CD4-positive, alpha-beta T cell treated with Interferon alpha-2 for 1 hour (primary cell): Measurements from ENCODE around the gene FASN.
"Not testable (repeated sequence)": the region's sequence is repeated elsewhere in the genome, so short reads cannot be mapped to it uniquely, and the experiment has no call there.

Experiments
- DNase-seq, 2 donors: peaks; one replicate each; pipeline ENCODE4 v3.0.0-alpha.2; 2020 to 2022

FASN gene

DNA sequence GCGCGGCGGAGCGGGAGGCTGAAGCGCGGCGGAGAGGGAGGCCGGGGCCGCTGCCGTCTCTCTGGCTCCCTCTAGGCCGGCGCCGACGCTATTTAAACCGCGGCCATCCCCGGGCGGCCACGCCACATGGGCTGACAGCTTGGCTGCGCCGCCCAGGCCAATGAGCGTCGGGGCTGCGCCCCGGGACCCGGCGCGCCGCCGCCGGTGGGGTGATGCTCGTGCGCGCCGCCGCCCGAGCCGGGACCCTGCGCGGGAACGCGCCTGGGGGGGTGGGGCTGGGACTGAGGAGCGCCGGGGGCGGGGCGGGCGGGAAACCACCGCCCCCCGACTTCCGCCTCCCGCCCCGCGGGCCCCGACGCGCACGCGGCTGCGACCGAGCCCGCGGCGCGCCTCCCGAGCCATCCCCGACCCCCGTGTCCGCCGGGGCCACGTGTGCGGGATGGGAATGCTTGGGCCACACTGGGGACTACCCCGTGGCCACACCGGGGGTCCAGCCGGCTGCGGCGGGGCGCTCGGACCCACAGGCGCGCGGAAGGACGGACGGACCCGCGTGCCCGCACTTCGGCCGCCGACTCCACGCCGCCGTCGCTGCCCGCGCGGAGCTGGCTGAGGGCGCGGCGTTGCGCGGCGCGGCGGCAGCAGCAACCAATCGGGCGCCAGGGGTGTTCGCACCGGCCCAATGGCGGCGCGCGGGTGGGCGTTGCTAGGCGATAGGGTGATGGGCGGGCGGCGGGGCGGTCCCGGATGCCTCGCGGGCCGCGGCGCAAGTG is at the start of gene FASN:
Gene FASN (minus strand): TSS at position 68 of the 770 bp plus-strand sequence. CDS start 1,791 bp downstream, outside the sequence.
- DNase-seq = peak; percentile 94 to 96

DNA sequence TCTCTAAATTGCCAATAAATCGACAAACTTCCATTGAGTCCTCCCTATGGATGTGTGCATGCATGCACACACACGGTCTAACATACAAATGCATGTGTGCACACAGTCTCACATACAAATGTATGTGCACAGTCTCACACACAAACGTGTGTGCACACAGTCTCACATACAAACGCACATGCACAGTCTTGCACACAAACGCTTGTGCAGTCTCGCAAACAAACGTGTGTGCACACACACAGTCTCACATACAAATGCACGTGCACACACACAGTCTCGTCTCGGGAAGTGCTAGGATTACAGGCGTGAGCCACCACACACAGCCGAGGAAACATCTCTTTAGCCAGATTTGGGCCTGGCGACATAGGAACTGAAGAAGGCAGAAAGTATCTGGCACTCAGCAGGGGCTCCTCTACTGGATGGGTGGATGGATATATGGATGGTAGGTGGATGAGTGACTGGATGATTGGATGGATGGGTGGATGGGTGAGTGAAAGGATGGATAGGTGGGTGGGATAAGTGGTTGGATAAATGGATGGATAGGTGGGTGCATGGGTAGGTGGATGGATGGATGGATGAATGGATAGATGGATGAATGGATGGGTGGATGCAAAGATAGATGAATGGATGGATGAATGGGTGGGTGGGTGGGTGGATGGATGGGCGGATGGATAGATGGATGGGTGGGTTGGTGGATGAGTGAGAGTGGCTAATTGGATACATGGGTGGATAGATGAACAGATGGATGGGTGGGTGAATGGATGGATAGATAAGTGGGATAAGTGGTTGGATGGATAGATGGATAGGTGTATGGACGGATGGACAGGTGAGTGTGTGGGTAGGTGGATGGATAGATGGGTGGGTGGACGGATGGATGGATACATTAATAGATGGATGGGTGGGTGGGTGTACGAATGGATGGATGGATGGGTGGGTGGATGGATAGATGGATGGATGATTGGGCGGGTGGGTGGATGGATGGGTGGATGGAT is 48.9 kb upstream of the FASN start:
- DNase-seq = no peak

DNA sequence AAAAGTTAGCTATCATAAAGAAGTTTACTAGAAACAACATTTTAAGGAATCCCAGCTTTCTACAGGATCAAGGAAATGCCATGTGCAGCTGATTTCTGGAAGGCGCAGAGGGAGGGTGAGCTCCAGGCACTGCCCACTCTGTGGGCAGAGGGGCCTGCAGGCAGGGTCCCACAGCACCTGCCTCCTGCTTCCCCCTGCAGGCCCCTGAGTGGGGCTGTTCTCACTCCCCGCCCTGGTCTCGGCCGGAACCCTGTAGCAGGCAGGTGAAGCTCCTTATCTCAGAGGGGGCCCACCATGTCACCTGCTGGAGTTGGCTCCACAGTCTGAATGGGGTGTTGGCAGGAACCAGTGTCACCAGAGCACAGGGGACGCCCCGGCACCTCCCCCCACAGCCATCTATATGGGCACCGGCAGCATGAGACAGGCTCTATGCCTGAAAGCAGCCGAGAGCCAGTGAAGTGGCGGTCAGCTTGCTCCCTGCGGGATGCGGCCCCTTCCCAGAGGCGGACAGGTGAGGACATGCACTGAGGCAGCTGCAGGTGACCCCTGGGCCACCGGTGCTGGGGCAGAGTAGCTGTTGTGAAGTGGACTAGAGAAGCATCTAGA is 47.6 kb upstream of the FASN start:
- no peak for DNase-seq

DNA sequence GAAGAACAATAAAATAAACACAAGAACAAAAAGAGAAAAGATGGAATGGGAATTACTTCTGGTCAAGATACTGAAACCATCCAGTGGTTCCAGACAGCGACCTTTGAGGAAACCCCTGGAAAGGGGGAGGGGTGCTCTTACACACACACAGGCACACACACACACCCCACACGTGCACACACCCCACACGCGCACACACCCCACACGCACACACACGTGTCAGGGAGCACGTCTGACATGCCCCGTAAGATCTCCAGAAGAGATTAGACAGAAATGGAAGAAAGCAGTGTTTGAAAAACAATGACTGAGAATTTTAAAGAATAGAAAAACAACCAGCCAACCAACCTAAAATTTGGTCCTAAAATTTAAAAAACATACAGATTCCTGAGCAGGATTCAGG is 45.3 kb upstream of the FASN start:
- DNase-seq = no peak

DNA sequence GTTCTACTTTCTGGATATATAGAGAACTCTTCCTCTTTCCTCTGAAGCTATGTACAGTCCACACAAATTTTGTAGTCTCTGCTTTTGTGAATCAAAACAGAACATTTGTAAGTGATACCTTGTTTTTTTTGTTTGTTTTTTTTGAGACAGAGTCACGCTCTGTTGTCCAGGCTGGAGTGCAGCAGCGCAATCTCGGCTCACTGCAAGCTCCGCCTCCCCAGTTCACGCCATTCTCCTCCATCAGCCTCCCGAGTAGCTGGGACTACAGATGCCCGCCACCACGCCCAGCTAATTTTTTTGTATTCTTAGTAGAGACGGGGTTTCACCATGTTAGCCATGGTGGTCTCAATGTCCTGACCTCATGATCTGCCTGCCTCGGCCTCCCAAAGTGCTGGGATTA is 41.9 kb upstream of the FASN start:
- not testable (repeated sequence) for DNase-seq

DNA sequence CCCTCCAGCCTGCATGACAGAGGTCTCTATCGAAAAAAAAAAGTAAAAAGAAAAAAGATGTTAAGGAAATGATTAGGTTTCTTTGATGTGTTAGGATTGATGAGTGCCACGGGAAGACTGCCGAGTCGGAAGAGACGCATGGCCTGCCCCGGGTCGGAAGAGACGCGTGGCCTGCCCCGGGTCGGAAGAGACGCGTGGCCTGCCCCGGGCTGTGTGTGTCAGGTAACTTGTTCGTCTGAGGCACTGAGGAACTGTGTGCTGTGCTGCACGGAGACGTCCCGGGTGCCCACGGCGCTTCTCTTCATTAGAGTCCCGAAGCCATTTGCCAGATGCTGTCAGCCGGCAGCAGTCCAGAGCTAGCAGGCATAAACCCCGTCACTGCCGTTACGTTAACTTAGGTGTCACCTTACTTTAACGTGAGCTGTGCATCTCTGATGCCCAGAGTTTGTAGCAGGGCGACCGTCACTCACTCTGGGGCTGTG is 40.5 kb upstream of the FASN start:
- DNase-seq = no peak

DNA sequence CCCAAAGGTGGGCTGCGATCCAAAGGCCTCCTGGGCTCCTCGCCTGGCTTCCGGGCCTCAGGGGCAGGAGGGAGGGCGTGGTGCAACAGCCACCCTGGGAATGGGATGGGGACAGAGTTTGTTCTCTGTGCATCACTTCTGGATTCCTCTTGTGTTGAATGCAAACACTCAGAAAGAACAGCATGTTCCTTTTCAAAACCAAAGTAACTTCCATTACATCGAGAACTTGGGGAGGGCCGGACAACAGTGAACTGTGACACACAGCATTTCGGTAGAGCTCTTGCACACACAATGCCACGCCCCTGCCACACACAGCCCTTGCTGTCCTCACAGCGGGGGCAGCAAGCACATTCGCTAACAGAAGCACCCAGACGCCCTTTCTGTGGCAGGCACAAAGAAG is 36.1 kb upstream of the FASN start:
- no peak for DNase-seq

DNA sequence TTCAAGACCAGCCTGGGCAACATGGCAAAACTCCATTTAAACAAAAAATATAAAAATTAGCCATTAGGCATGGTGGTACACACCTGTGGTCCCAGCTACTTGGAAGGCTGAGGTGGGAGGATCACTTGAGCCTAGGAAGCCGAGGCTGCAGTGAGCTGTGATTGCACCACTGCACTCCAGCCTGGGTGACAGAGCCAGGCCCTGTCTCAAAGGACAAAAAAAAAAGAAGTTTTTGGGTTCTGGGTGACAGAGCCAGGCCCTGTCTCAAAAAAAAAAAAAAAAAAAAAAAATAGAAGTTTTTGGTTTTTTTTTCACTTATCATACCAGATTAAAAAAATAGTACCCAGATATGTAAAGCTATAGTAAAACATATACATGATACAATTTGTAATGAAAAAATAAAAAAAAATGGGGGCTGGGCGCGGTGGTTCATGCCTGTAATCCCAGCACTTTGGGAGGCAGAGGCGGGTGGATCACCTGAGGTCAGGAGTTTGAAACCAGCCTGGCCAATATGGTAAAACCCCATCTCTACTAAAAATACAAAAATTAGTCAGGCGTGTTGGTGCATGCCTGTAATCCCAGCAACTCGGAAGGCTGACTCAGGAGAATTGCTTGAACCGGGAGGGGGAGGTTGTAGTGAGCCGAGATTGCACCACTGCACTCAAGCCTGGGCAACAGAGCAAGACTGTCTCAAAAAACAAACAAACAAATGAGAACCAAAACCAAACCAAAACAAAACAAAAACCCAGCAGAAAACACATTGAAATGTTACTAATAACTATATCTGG is 35.3 kb upstream of the FASN start:
- not testable (repeated sequence) for DNase-seq

DNA sequence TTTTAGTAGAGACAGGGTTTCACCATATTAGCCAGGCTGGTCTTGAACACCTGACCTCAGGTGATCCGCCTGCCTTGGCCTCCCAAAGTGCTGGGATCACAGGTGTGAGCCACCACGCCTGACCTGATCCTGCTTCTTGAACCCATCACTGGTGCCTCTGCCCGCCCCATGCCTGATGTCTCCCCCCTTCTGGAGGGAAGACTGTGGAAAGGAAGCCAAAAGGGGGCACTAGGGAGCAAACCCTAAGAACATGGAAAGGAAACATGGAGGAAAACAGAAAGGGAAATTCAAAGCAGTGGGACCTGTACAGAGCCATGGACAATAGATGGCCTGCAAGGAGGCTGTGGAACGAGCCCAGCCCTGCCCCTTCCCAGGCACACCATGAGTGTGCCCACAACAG is 31.1 kb upstream of the FASN start:
- DNase-seq = no peak

DNA sequence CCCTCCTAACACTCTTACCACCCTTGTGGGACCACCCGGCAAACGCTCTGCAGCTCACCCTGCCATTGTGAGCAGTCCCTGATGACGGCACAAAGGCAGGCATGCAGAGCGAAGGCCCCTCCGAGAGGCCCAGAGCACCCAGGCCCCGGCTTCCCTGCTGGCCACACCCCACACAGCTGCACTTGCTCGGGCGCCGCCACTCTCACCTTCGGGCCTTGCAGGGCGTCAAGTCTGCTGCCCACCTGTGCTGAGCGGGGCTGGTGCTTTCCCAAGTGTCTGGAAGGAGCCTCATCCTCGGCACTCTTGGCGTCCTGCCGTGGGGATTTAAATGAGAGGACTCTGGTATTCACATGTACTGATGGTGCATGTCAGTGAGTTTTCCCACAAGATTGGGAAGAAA is 30.3 kb upstream of the FASN start:
- DNase-seq = no peak

DNA sequence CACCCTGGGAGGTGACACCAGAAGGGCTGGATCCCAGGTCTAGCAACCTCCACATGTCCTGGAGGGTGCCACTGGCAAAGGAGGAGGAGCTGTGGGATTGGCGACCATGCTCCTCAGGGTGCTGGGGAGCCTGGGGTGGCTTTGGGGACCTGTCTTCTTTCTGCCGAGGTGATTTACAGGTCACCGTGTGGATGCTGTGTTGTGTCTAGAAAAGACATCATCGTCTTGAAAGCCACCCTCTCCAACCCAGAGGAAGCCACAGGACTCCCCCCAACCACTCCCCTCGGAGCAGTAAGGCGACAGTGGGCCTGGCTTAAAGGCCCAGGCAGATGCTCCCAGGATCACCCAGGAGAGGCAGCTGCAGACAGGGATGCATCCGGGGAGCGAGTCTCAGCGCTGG is 29.7 kb upstream of the FASN start:
- peak; percentile 14 to 34 for DNase-seq

DNA sequence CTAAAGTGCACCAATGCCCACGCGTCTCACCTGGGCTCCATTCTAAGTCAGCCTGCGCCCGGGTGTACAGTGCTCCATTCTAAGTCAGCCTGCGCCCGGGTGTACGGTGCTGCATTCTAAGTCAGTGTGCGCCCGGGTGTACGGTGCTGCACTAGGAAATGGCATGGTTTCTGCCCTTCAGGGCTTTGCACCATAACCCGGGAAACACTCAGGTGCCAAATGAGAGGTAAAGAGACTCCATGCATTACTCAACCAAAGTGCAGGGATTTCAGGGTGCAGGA is 29.2 kb upstream of the FASN start:
- DNase-seq = no peak

DNA sequence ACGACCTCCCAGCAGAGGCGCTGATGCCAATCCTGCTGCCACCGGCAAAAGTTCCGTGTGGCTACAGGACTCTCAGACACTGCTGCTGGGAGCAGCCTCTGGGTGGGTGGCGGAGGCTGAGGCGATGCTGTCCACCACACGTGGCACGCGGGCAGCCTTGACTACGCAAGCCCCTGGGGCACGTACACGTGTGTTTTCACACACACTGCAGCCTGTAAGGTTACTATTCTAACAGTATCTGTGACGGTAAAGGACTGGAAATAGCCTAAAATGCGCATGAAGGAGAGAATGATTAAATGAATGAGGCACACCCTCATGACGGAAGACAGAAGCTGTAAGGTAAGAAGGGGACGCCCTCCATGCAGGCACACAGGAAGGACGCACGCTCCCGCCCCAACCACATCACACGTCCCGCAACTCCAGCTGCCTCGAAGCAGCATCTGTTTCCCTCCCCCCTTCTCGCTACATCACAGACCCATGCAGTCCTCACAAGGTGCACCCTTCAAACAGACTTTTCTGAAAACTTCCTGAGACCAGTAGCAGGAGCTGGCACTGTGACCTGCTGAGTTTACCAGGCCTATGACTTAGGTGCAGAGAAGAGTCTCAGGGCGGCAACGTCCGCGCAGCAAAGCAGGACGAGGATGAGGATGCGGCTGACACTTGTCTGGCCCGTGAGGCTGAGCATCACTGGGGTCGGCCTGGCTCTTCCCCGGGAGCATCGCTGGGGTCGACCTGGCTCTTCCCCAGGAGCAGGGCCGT is 28.7 kb upstream of the FASN start:
- peak; percentile 91 for DNase-seq

DNA sequence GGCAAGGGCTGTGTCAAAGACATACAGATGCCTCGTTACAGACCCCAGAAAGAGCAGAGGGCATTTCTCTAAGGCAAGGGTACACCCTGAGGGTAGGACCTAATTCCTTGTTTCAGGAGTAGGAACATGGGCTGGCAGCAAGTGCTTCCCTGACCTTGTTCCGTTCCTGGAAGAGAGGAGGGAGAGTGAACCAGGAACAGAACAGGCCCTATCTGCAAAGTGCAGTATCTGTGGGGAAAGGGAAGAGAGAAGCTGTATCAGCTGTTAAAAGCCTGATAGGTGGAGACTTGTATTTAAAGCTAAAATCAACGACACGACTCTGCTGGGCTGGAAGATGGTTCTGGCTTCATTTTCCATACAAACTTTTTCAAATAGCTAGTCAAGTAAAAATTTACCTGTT is 26.1 kb upstream of the FASN start:
- no peak for DNase-seq

DNA sequence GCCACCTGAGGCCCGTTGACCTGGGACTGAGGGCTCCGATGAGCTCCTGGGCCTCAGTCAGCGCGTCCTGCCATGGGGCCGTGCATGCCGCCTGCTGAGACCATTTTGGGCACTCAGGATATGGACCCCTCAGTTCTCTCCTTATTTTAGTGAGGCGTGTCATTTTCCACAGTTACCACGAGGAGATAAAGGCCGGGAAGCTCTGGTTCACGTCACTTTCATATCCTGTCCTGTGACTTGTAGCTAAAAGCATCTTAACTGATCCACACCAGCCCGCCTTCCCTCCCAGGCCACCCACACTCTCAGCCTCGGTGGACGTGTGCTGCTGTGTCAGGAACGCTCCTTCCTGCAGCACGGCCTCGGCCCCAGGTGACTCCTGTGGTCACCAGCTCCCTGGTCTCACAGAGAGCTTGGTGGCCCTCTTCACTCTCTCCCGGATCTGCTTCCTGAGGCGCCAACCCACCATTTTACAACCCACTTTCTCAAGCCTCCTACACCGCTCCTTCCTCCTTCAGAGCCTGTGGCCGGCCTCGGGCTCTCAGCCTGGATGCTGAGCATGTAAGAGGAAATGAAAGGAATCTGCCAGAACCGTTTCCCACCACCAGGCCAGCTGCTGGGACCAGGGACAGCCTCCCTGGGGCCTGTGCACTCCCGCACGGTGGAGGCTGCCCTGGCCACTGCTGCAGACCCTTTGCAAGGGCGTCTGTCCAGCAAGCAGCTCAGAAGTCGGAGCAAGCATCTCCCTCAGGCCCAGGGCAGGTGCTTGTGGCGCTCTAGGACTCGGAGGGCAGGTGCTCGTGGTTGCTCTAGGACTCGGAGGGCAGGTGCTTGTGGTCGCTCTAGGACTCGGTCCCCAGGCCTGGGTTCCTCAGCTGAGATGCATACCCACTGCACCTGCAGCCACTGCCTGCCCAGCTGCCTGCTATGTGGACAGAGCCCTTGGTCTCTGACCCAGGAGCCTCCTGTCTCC is 23.9 kb upstream of the FASN start:
- no peak for DNase-seq

DNA sequence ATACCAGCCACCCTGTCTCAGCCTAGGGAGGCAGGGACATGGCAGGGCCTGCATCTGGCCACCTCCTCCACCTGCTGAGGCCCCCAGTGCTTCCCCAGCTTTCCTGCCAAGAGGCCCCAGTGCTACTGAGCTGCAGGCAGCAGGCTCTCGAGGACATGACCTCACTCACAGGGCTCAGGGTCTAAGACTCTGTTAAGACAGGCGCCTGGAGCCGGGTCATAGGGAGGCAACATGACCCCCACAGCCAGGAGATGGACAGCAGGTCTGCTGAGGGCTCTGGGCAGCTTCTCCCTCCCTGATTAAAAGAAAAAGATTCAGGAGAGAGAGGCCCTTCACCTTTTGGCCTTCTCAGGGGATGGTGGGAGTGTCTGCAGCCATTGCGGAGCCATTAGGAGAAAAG is 23.2 kb upstream of the FASN start:
- no peak for DNase-seq

DNA sequence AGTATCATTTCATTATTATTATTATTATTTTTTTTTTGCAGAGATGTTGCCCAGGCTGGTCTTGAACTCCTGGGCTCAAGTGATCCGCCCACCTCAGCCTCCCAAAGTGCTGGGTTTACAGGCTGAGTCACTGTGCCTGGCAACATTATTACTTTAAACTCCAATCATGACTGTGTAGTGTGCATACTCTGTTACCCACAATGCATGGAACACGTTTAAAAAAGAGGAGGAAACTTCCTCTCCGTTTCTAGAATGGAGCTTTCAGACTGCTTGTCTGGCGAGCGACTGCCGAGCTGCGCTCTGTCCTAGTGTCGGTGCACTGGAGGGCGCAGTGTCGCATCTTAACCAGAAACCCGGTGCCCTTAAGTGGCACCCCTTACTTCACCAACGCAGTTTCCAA is 22.1 kb upstream of the FASN start:
- DNase-seq = peak; percentile 20 to 23

DNA sequence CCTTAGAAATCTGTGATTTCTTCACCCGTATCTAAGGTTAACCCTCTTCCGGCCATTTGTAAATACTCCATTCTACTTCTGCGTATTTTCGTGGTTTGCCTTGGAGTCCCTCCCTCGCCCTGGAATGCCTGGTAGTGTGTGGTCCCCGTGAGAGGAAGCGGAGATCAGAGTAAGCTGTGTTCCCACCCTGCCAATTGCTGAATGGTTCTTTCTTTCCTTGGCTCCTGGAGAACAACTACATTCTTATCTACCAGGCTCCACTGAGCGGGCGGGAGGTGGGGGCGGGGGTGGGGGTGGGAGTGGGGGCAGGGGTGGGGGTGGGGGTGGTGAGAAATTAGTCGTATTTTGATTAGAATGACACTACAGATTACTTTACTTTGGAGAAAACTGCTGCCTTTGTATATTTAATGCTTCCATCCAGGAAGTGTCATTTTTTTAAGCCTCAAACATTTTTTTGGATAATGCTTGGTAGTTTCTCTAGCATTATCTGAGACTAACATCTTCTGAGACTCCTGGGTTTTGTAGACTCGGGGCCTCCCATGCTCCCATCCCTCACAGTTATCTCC is 20.9 kb upstream of the FASN start:
- no peak for DNase-seq

DNA sequence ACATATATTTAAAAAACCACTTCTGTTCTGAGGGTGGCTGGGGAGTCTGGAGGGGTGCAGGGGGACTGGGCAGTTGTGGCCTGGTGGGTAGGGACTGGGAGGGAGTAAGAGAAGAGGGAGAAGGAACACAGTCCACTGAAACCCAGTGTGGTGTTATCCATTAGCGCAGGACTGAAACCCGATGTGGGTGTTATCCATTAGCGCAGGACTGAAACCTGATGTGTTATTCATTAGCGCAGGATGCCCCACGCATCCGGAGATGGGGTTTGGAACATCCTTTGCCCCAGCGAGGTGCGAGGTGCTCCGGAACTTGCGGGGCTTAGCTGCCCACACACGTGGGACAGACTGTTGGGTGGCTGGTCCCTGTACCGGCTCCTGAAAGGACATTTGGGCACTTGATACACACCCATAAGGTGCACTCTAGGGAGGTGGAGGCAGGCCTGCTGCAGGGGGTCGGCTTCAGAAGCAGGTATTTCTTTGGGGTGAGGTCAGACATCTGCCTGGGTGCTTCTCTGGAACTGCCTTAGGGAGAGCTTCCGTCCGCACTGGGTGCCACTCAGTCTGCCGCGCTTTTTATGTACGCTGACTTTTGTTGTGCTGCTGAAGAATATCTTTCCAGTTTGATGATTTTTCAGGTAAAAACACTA is 20.3 kb upstream of the FASN start:
- DNase-seq = no peak
